ENCODE measurements around the gene ZNF521. TPM values are rescaled to one million over a fixed set of nuclear protein-coding genes. Genes with fewer than 3 reads are reported as not detected.

The ZNF521 gene
- polyA plus RNA-seq, 1 donor = 42.2 TPM

DNA sequence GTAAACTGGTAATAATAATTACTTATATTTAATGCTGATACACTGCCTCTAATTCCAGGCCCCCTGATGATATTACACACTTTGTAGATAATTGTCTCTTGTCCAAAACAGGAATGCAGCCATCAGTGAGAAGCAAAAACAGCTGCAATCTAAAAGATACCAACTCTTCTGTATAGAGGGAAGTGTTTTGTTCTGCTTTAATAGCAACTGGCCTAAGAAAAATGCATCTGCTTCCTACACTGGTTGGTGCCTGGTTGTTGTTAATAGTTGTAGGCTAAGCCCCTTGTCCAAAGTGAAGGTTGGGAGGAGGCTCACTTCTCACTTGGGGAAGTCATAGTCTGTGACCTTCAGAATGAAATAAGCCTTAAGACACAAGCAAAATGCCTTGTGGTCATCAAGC, 332.0 kb downstream of the ZNF521 start:
- DNase-seq = no peak

DNA sequence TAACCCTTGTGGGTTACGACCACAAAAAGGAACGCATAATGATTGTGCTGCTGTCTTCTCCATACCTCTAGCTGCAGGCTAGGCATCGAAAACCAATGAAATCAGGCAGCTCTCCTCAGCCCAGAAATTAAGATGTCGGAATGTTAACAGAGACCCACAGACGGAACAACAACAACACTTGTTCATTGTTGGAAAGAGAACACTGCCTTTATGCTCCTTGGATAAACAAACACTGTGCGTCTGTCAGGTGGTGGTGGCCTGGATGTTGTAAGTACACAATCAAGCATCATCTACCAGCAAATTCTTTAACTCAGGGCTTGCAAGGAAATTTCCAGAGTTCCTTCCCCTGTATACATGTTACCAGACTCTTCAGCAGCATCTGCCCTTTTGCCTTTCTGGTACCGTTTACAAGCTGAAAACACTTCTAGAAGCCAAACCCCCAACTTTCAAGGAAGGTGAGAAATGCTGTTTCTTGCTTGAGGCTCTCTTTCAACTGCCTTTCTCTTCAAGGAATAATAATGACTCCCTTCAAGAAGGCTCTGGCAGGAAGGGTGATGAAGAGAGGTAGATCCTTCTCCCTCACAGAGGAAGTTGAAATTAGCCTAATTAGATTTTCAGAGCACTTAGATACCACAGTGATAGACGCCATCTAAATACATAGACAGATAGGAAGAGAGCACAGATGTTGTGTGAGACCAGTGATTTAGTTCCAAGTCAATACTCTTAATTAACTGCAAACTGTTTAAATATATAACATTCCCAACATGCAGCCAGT, 332.7 kb downstream of the ZNF521 start:
- DNase-seq = no peak

DNA sequence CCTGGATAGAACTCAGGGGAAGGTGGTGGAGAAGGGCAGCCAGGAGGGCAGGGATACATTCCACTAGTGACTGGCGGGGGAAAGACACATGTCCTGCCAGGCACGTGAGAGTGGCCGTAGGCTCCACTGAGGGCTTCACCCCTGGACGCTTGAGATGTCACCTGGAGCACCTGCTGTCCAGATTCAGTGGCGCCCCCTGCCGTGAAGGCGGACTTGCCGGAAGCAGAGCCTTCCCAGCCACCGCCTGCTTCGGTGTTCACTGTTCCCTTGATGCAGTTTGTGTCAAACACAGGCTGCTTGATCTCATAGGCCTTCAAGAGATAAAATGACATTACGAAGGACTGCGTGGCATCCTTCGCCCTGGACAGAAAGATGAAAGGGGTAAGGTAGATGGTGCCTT, 335.3 kb downstream of the ZNF521 start:
- no peak for DNase-seq

DNA sequence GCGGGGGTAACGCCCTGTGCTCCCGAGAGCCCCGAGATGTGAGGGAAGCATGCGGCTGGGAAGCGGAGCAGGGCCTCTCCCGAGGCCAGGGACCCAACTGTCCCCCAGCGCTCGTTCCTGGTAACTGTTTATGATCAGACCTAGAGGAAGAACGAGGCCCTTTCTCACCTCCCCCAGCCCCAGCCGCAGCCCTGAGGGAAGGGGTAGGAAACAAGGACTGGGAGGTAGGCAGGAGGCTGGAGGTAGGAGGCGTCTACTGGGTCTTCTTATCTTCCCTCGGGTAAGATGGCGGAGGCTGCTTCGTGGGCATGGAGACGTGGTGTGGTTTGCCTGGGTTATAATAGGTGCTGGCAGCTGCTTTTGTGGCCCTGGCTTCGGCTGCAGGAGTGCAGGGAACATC, 335.8 kb downstream of the ZNF521 start:
- DNase-seq = no peak
